Upper lobe of right lung (tissue), 1 donor: ENCODE results near the gene ATP8A1. TPM values are rescaled to one million over a fixed set of nuclear protein-coding genes. Genes with fewer than 3 reads are reported as not detected.
"Not testable (repeated sequence)": the region's sequence is repeated elsewhere in the genome, so short reads cannot be mapped to it uniquely, and the experiment has no call there.

Experiments used
- ATAC-seq: fragments of 200-7000 bp; cut with Tn5 transposase; one replicate; pipeline ENCODE4 v1.9.1; 2020; ENCODE audit warnings: mild to moderate bottlenecking, moderate library complexity
- DNase-seq: peaks from one replicate; pipeline ENCODE4 v3.0.0-alpha.2; 2020
- H3K27ac ChIP-seq: fragments of 200-600 bp; one replicate; pipeline ENCODE4 v1.8.0; 2022
- H3K27me3 ChIP-seq: fragments of 200-600 bp; one replicate; pipeline ENCODE4 v1.8.0; 2022; ENCODE audit warnings: mild to moderate bottlenecking
- H3K36me3 ChIP-seq: fragments of 200-600 bp; one replicate; pipeline ENCODE4 v1.8.0; 2022
- H3K4me1 ChIP-seq: fragments of 200-600 bp; one replicate; pipeline ENCODE4 v1.8.0; 2022
- H3K4me3 ChIP-seq: fragments of 200-600 bp; one replicate; pipeline ENCODE4 v1.8.0; 2022; ENCODE audit warnings: mild to moderate bottlenecking
- H3K9me3 ChIP-seq: fragments of 200-600 bp; one replicate; pipeline ENCODE4 v1.8.0; 2022
- CTCF ChIP-seq: fragments of 200-600 bp; IDR thresholded peaks from one replicate; pipeline ENCODE4 v1.8.0; 2022; ENCODE audit warnings: antibody characterized with exemption
- intact Hi-C: fragments of 100-400 bp; cut with DNase I; formaldehyde crosslinking; loops from one replicate; pipeline ENCODE4 v1.11.0; 2022
- total RNA-seq: library from RNA; stranded (reverse); fragmentation: NEBNext Ultra II Directional; extraction: Animal tissue kit (Norgen Biotek cat#: 25700); gene quantifications from one replicate; pipeline ENCODE4 v1.2.1, GENCODE V29; 2021
- donor health status: DM: no; HTN: yes; CAD: no; lungs with severe emphysema.

ATP8A1 gene
- total RNA-seq, 1 donor from 2014 or later, result 79.3 TPM

GRCh38 chr4:42470023-42470422 is 186.9 kb downstream of the ATP8A1 start:
- Histone ChIP-seq H3K4me3 (no peak overlapping the region), H3K27me3 (no peaks in the 10 kb centered on the region), H3K27ac (no peak overlapping the region), H3K4me1 (no peaks in the 10 kb centered on the region), H3K36me3 (no peaks in the 10 kb centered on the region), H3K9me3 (no peaks in the 10 kb centered on the region)
- intact Hi-C loops, result no loop called here
- ATAC-seq (no peak), DNase-seq (no peak)
- TF ChIP-seq CTCF, result no peak

GRCh38 chr4:42467777-42468176 is 189.1 kb downstream of the ATP8A1 start:
- peaks cover 12% of the 10 kb centered on the region for H3K36me3 ChIP-seq
- H3K4me1 ChIP-seq, ATAC-seq, H3K4me3 ChIP-seq, H3K27ac ChIP-seq, DNase-seq, intact Hi-C loops, H3K9me3 ChIP-seq, H3K27me3 ChIP-seq: not testable (repeated sequence)

GRCh38 chr4:42466273-42466844 is 190.5 kb downstream of the ATP8A1 start:
- no peak for DNase-seq
- peaks cover 12% of the 10 kb centered on the region for H3K36me3 ChIP-seq
- no peak for TF ChIP-seq CTCF
- intact Hi-C loops, result no loop called here
- H3K4me3 ChIP-seq, result no peak overlapping the region
- no peaks in the 10 kb centered on the region for H3K4me1 ChIP-seq
- ATAC-seq, result no peak
- no peak overlapping the region for H3K27ac ChIP-seq
- no peaks in the 10 kb centered on the region for H3K27me3 ChIP-seq
- no peaks in the 10 kb centered on the region for H3K9me3 ChIP-seq

GRCh38 chr4:42464550-42465094 is 192.3 kb downstream of the ATP8A1 start:
- no peak overlapping the region for H3K4me3 ChIP-seq
- no peak for TF ChIP-seq CTCF
- DNase-seq, result no peak
- ATAC-seq, result no peak
- no peaks in the 10 kb centered on the region for H3K9me3 ChIP-seq
- H3K27ac ChIP-seq, result no peak overlapping the region
- no peaks in the 10 kb centered on the region for H3K4me1 ChIP-seq
- no peaks in the 10 kb centered on the region for H3K27me3 ChIP-seq
- intact Hi-C loops, result no loop called here
- peaks cover 12% of the 10 kb centered on the region for H3K36me3 ChIP-seq

GRCh38 chr4:42461216-42461615 is 195.7 kb downstream of the ATP8A1 start:
- DNase-seq, H3K4me3 ChIP-seq, H3K27ac ChIP-seq, ATAC-seq, H3K4me1 ChIP-seq, H3K27me3 ChIP-seq, intact Hi-C loops, H3K9me3 ChIP-seq: not testable (repeated sequence)
- H3K36me3 ChIP-seq, result peaks cover 12% of the 10 kb centered on the region

- H3K27me3 ChIP-seq, result no peaks in the 10 kb centered on the region
- no peak for DNase-seq
- peak; percentile 65 for ATAC-seq
- no peak overlapping the region for H3K27ac ChIP-seq
- intact Hi-C loops, result no loop called here
- TF ChIP-seq CTCF, result no peak
- H3K4me1 ChIP-seq, result no peaks in the 10 kb centered on the region
- no peak overlapping the region for H3K4me3 ChIP-seq
- peaks cover 16% of the 10 kb centered on the region for H3K36me3 ChIP-seq
- no peaks in the 10 kb centered on the region for H3K9me3 ChIP-seq
Observed at GRCh38 chr4:42460043-42460442, 196.9 kb downstream of the ATP8A1 start.

- no peaks in the 10 kb centered on the region for H3K9me3 ChIP-seq
- no peak overlapping the region for H3K4me3 ChIP-seq
- no peak overlapping the region for H3K27ac ChIP-seq
- no peaks in the 10 kb centered on the region for H3K4me1 ChIP-seq
- H3K36me3 ChIP-seq, result peaks cover 12% of the 10 kb centered on the region
- ATAC-seq (no peak), DNase-seq (no peak)
- intact Hi-C loops, result no loop called here
- no peak for TF ChIP-seq CTCF
- no peaks in the 10 kb centered on the region for H3K27me3 ChIP-seq
Observed at GRCh38 chr4:42458657-42459056, 198.2 kb downstream of the ATP8A1 start.
